ENCODE results near the gene FGR. TPM values are rescaled to one million over a fixed set of nuclear protein-coding genes. Genes with fewer than 3 reads are reported as not detected.
A peak's percentile ranks its signal among the peaks of the same experiment; 100 is the strongest.

FGR gene
- polyA plus RNA-seq, 1 donor (not counting 4 experiments of a cell fraction or from before 2014, with no cell fraction given): 0.04 TPM

- H3K4me1 ChIP-seq (ENCODE audit: control insufficient read depth, extremely low read depth, insufficient read depth, low read length): peaks cover 8% of the 10 kb centered on the region
- H3K9ac ChIP-seq (ENCODE audit: control insufficient read depth, extremely low read depth, insufficient read depth, low read length): no peak overlapping the region
- no peaks in the 10 kb centered on the region for H4K20me1 ChIP-seq (ENCODE audit: control insufficient read depth, extremely low read depth, insufficient read depth, low read length)
- no peak overlapping the region for H2AFZ ChIP-seq (ENCODE audit: control insufficient read depth, low read length)
- H3K9me3 ChIP-seq (ENCODE audit: control insufficient read depth, low read depth, low read length): no peaks in the 10 kb centered on the region
- no peaks in the 10 kb centered on the region for H3K36me3 ChIP-seq (ENCODE audit: control insufficient read depth in 2 of 2, extremely low read depth in 1 of 2, insufficient read depth in 2 of 2, low read length in 2 of 2)
- FAIRE-seq: no peak
- no peaks in the 10 kb centered on the region for H3K9me1 ChIP-seq (ENCODE audit: control insufficient read depth, extremely low read depth, insufficient read depth, low read length)
- H3K4me2 ChIP-seq (ENCODE audit: control insufficient read depth, extremely low read depth, insufficient read depth, low read depth, low read length): no peak overlapping the region
- H3K27ac ChIP-seq (ENCODE audit: control insufficient read depth, insufficient read depth, low read length): no peak overlapping the region
- TF ChIP-seq CTCF (optimal IDR thresholded peaks at IDR 0.05 in 1 of 3, IDR thresholded peaks at IDR 0.05 in 1 of 3, conservative IDR thresholded peaks at IDR 0.05 in 1 of 3; ENCODE audit: extremely low read depth in 1 of 3, insufficient read depth in 2 of 3, low read length in 3 of 3) (no peak), EZH2 (IDR thresholded peaks at IDR 0.05; ENCODE audit: low read length) (no peak)
- dilution Hi-C loops (cut with MboI; ENCODE audit: extremely low pct_ligation_motif_present, low sequenced_read_pairs): no loop called here
- H3K4me3 ChIP-seq (ENCODE audit: control insufficient read depth in 2 of 3, extremely low read depth in 1 of 3, insufficient read depth in 2 of 3, low read depth in 1 of 3, low read length in 3 of 3): no peak overlapping the region
- H3K79me2 ChIP-seq (ENCODE audit: control insufficient read depth, insufficient read depth, low read length): no peaks in the 10 kb centered on the region
- no peak for DNase-seq (ENCODE audit: low read depth, low spot score)
- H3K27me3 ChIP-seq (ENCODE audit: control insufficient read depth, extremely low read depth, insufficient read depth, low read length): peaks cover 16% of the 10 kb centered on the region
These were observed 2.3 kb downstream of the FGR start for GRCh38 chr1:27632387-27633297.

GRCh38 chr1:27630859-27631491 lies 4.0 kb downstream of the FGR start:
- dilution Hi-C loops (cut with MboI; ENCODE audit: extremely low pct_ligation_motif_present, low sequenced_read_pairs): no loop called here
- no peaks in the 10 kb centered on the region for H3K9me3 ChIP-seq (ENCODE audit: control insufficient read depth, low read depth, low read length)
- no peak overlapping the region for H3K9ac ChIP-seq (ENCODE audit: control insufficient read depth, extremely low read depth, insufficient read depth, low read length)
- H3K27me3 ChIP-seq (ENCODE audit: control insufficient read depth, extremely low read depth, insufficient read depth, low read length): peaks cover 16% of the 10 kb centered on the region
- H3K9me1 ChIP-seq (ENCODE audit: control insufficient read depth, extremely low read depth, insufficient read depth, low read length): no peaks in the 10 kb centered on the region
- no peaks in the 10 kb centered on the region for H3K36me3 ChIP-seq (ENCODE audit: control insufficient read depth in 2 of 2, extremely low read depth in 1 of 2, insufficient read depth in 2 of 2, low read length in 2 of 2)
- H3K4me1 ChIP-seq (ENCODE audit: control insufficient read depth, extremely low read depth, insufficient read depth, low read length): peaks cover 8% of the 10 kb centered on the region
- no peaks in the 10 kb centered on the region for H3K79me2 ChIP-seq (ENCODE audit: control insufficient read depth, insufficient read depth, low read length)
- no peak for TF ChIP-seq CTCF (optimal IDR thresholded peaks at IDR 0.05 in 1 of 3, IDR thresholded peaks at IDR 0.05 in 1 of 3, conservative IDR thresholded peaks at IDR 0.05 in 1 of 3; ENCODE audit: extremely low read depth in 1 of 3, insufficient read depth in 2 of 3, low read length in 3 of 3)
- no peak for TF ChIP-seq EZH2 (IDR thresholded peaks at IDR 0.05; ENCODE audit: low read length)
- H4K20me1 ChIP-seq (ENCODE audit: control insufficient read depth, extremely low read depth, insufficient read depth, low read length): no peaks in the 10 kb centered on the region
- no peak for FAIRE-seq
- H2AFZ ChIP-seq (ENCODE audit: control insufficient read depth, low read length): peak overlapping the region; percentile 10
- DNase-seq (ENCODE audit: low read depth, low spot score): no peak
- H3K4me3 ChIP-seq (ENCODE audit: control insufficient read depth in 2 of 3, extremely low read depth in 1 of 3, insufficient read depth in 2 of 3, low read depth in 1 of 3, low read length in 3 of 3): no peak overlapping the region
- peak overlapping the region; percentile 13 for H3K4me2 ChIP-seq (ENCODE audit: control insufficient read depth, extremely low read depth, insufficient read depth, low read depth, low read length)
- no peak overlapping the region for H3K27ac ChIP-seq (ENCODE audit: control insufficient read depth, insufficient read depth, low read length)

All from keratinocyte (primary cell).